ENCODE results near the gene TTC33.
A peak's percentile ranks its signal among the peaks of the same experiment; 100 is the strongest.
"Not testable (repeated sequence)": the region's sequence is repeated elsewhere in the genome, so short reads cannot be mapped to it uniquely, and the experiment has no call there.

TTC33 gene

DNA sequence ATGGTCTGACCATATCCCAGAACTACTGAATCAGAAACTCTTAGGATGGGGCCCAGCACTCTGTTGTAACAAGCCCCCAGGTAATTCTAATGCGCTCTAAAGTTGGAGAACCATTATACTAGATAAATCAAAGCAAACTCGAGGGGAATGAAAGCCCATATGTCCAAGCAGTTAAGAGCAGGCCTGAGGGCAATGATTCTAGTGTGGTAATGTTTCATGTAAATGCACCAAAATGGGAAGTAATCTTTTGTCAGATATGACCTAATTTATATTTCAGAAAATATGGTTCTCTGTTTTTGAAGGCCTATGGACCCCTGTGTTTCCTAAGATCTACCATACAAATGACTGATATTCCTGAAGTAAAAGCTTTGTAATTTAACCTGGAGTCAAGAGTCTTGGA is 184.0 kb downstream of the TTC33 start:
- TF ChIP-seq, protein P1, sequence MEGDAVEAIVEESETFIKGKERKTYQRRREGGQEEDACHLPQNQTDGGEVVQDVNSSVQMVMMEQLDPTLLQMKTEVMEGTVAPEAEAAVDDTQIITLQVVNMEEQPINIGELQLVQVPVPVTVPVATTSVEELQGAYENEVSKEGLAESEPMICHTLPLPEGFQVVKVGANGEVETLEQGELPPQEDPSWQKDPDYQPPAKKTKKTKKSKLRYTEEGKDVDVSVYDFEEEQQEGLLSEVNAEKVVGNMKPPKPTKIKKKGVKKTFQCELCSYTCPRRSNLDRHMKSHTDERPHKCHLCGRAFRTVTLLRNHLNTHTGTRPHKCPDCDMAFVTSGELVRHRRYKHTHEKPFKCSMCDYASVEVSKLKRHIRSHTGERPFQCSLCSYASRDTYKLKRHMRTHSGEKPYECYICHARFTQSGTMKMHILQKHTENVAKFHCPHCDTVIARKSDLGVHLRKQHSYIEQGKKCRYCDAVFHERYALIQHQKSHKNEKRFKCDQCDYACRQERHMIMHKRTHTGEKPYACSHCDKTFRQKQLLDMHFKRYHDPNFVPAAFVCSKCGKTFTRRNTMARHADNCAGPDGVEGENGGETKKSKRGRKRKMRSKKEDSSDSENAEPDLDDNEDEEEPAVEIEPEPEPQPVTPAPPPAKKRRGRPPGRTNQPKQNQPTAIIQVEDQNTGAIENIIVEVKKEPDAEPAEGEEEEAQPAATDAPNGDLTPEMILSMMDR (conservative IDR thresholded peaks at IDR 0.05; ENCODE audit: low read depth) = no peak
- no peak for DNase-seq (ENCODE audit: low spot score)
- no peak overlapping the region for H3K27ac ChIP-seq
- ChIA-PET POLR2A (ENCODE audit: low non-redundant PET) (no interaction called here), CTCF (interaction anchor here (0.5 kb wide), 1 partner anchor 46 kb away, joined by 5 read pairs; no protein-coding TSS in a partner anchor)

DNA sequence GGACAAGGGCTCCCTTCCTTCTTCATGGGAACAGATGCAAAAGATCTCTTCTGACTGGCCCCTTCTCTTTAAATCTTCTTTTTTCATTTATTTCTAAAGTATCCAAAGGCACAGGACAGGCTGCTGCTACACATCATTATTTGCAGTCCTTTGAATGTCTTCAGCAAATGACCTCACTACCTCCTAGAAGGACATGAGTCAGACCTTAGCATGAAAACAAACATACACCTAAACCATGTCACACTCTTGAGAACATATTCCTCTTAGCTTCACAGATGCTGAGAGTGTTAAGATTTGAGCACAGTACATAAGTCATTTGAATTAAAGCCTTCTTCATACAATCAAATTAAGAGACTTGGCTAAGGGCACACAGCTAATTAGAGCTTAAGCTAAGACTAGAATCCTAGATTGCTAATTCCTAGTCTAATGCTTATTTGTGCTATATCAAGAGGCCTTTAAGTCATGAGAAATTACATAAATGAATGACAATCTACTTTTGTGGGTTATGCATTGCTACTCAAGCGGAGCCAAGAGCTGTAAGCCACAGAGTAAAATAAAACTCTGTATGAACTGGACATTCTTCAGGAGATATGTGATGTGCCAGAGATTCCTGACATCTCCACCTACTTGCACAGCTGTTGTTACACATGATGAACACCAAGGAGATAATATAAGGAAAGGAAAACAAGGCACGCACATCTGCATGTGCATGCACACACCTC is 185.2 kb downstream of the TTC33 start:
- no peak overlapping the region for H3K27ac ChIP-seq
- DNase-seq (ENCODE audit: low spot score) = peak; percentile 37
- TF ChIP-seq, protein P1 (conservative IDR thresholded peaks at IDR 0.05; ENCODE audit: low read depth) = no peak
- POLR2A ChIA-PET (ENCODE audit: low non-redundant PET) = no interaction called here
- CTCF ChIA-PET = interaction anchor here (1.0 kb wide), 1 partner anchor 374 kb away, joined by 3 read pairs; no protein-coding TSS in a partner anchor

DNA sequence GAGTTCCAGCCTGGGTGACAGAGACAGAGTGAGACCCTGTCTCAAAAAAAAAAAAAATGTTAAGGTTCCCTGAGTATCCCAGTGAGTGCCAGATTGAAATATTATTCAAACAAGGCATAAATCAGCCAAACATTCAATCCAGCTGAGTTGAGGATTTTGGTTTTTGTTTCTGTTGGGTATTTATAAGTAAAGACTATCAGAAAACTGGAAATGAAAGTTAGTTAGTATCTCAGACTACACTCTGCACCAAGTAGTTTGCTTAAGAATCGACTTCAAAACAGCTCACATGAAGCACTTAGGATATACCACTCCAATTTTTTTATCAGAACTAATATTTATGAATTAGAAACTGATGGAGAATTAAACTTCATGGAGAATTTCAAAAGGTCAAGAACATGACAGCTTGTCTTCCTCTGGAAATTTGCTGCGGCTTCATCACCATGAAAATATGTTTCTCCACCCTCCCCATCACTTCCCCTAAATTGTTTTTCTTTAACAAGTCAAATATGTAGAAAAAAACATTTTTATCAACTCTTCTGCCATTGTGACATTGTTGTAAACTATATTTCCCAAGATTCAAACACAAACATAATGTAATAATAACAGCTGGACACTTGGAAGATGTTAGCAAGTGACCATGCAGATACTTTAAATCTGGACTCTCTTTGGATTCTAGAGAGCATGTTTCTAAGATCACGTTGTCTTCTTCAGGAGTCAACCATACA is 186.1 kb downstream of the TTC33 start:
- ChIA-PET CTCF (interaction anchor here (1.0 kb wide), 1 partner anchor 374 kb away, joined by 3 read pairs; no protein-coding TSS in a partner anchor), POLR2A (ENCODE audit: low non-redundant PET) (interaction anchor here (0.6 kb wide), 1 partner anchor 763 kb away, joined by 6 read pairs; no protein-coding TSS in a partner anchor)
- DNase-seq (ENCODE audit: low spot score) = no peak
- H3K27ac ChIP-seq = no peak overlapping the region
- TF ChIP-seq, protein P1 (conservative IDR thresholded peaks at IDR 0.05; ENCODE audit: low read depth) = no peak

DNA sequence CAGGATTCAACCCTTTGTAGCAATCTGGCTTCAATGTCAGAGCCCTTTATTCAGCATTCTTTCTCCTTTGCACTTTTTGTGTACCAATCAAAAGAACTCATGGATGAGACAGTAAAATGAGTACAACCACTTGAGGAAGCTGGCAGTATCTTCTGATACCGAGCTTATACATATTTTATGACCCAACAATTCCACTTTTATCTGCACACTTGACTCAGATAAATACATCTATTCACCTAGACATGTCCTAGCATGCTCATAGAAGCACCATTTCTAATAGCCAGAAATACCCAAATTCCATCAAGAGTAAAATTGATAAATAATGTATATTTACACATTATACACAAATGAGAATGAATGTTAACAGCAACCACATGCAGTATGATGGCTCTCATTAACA is 187.2 kb downstream of the TTC33 start:
- H3K27ac ChIP-seq = no peak overlapping the region
- POLR2A ChIA-PET (ENCODE audit: low non-redundant PET) = no interaction called here
- TF ChIP-seq, protein P1 (conservative IDR thresholded peaks at IDR 0.05; ENCODE audit: low read depth) = no peak
- peak; percentile 4 for DNase-seq (ENCODE audit: low spot score)
- CTCF ChIA-PET = interaction anchor here (0.6 kb wide), 1 partner anchor 44 kb away, joined by 3 read pairs; no protein-coding TSS in a partner anchor

DNA sequence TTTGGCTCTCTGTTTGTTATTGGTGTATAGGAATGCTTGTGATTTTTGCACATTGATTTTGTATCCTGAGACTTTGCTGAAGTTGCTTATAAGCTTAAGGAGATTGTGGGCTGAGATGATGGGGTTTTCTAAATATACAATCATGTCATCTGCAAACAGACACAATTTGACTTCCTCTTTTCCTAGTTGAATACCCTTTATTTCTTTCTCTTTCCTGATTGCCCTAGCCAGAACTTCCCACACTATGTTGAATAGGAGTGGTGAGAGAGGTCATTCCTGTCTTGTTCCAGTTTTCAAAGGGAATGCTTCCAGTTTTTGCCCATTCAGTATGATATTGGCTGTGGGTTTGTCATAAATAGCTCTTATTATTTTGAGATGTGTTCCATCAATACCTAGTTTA is 192.6 kb downstream of the TTC33 start:
- POLR2A ChIA-PET (ENCODE audit: low non-redundant PET) = not testable (repeated sequence)

DNA sequence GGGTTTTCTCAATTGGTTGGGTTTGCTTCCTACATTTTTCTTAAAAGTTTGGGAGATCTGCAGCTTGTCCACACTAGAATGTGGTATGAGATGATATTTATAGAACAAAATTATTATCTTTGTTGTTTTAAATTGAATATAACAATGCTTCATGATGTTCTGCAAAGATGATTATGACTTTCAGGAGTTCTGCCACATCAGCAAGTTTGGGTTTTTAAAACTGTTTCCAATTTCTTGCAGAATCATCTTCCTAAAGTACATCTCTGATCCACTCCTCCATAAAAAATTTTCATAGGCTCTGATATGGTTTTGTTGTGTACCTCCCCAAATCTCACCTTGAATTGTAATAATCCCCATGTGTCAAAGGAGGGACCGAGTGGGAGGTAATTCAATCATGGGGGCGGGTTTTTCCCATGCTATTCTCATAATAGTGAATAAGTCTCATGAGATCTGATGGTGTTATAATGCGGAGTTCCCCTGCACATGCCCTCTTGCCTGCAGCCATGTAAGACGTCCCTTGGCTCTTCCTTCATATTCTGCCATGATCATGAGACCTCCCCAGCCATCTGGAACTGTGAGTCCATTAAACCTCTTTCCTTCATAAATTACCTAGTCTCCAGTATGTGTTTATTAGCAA is 195.2 kb downstream of the TTC33 start:
- no peak for DNase-seq (ENCODE audit: low spot score)
- no peak overlapping the region for H3K27ac ChIP-seq
- TF ChIP-seq, protein P1 (conservative IDR thresholded peaks at IDR 0.05; ENCODE audit: low read depth) = no peak
- POLR2A ChIA-PET (ENCODE audit: low non-redundant PET) = no interaction called here
- CTCF ChIA-PET = no interaction called here

More for the DNA sequence above, 192.6 kb downstream of the TTC33 start:
- DNase-seq (ENCODE audit: low spot score); CTCF ChIA-PET; H3K27ac ChIP-seq: not testable (repeated sequence)

Measured in RWPE1 (cell line).